ENCODE measurements around the gene HAND2.

HAND2 gene

DNA sequence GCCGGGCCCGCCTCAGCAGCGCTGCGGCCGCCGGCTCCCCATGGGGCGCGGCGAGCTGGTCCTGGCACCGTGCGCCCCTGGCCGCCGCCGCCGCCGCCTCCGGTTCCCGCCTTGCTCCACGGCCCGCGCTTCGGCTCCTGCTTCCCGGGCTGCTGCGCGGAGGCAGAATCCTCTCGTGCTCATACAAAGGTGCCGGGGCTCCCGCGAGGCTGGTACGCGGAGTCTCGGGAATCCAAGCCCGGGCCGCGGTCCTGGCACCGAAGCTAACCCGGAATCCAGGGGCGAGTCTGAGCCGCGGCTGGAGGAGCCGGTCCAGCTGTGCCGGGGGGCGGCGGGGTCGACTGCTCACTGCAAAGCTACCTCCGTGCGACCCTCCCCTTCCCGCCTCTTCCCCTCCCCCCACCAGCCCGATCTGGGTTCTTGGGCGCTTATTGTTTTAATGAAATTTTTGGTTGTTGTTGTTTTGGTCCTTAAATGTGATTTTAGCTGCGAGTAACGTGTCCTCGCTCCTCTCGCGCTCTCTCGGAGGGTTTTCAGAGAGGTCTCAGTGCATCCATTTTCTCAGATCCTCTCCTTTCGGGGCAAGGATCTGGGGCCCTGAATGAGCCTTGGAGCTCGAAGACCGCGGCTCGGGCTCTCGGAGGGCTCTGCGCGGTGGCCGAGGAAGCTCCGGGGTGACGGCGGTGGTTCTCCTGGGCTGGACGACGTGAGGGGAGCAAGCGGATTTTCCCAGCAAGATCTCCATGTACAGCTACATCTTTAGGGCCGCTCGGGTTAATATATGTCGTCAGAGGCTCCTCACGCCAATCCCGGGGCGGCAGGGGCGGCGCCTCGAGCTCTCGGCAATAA lies at the start of gene HAND2:
Gene HAND2, minus strand, starts transcription at position 753 of the 849 bp plus-strand sequence. CDS start 940 bp downstream, outside the sequence.
- DNase-seq (ENCODE audit: low spot score), result no peak

DNA sequence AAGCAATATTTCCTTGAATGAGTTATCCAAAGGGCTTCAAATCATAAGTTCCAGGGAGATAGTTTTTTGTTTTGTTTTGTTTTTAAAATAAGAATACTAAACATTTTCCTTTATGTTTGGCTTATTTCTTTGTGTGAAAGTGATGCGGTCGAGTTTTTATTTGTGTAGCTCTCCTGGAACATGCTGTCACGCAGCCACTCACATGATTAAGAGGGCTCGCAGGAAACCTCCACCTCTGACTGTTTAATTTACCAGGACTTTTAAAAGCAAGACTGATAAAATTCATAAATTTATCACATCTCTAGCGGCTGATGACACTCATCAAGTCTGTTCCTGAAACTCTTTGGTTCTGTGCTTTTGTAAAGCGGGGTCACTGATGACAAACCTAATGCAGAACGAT lies 48.9 kb upstream of the HAND2 start:
- no peak for DNase-seq (ENCODE audit: low spot score)

DNA sequence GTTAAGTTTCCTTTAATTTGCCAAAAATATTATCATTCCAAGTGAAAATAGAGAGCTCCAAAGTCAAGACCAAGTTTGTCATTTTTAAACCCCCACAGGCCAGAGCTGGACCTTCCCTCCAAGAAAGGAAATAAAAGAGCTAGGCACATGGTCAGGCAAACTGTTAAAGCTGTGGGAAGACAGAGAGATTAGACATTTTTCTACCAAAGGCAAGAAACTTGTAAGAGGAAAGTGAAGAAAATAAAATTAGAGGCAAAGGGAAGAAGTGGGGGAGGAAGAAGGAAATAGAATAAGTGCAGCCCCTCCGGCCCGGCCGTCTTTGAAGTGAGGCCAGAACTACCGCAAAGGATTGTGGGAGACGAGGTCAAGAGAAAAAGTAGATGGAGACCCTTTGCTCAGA lies 47.9 kb upstream of the HAND2 start:
- no peak for DNase-seq (ENCODE audit: low spot score)

DNA sequence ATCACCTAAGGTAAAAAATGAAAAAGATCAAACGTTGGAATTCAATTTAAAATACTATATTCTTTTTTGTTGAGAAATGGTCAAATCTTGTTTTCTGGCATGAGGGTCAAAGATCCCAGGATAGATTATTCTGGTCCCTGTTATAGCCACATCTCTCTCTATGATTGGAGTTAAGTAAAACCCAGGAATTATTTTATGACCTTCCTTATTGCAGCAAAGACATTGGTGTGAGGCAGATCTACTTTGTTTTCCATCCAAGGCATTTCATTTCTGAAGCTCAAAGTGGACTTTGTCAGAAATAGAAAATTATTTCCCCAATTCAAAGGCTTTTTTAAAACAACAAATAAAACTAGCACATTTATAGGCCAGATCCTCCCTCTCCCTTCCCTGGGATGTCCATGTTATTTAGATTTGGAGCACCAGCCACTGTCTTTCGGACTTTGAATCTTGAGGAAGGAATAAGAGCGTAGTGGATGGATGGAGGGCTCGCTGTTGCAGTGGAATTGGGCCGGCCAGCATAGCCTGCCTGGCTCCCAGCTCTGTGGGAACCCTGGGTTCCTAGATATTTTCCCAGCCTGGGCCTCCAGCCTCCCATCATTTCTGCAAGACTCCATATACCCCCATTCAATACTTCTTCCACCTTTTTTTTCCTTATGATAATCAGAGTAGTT lies 45.6 kb upstream of the HAND2 start:
- no peak for DNase-seq (ENCODE audit: low spot score)

DNA sequence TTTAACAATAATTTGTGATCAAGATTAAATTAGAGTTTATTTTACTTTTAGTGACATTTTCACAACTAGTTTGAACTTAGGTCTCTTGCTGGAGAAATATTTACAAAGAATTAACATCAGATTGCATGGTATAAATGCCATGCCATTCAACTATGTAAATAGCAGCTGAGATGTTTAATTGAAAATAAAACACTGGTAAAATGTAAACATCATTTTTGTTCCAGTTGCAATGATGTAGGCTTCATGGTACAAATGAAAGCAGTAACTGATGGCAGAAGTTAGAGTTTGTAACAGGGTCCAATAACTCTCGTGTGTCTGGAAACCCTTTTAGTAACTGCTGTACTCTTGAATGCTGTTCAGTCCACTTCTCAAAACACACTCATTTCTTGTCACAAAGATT lies 43.7 kb upstream of the HAND2 start:
- DNase-seq (ENCODE audit: low spot score), result no peak

DNA sequence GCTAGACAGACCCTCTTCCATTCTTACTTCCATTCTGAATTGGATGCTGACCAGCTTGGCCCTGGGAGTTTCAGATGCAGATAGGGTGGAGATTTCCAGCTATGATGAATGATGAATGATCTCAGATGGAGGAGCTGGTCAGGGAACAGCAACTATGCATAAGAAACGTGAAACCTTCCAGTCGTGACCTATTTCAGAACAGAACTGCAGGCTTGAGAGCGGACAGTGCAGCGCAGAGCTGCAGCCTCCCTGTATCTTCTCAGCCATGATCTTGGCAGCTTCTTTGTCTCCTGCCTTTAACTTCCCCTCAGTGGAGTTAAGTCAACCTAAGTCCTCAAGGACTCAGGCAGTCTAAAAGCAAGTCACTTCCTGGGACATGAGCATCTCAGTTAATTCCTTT lies 43.3 kb upstream of the HAND2 start:
- DNase-seq (ENCODE audit: low spot score), result no peak

DNA sequence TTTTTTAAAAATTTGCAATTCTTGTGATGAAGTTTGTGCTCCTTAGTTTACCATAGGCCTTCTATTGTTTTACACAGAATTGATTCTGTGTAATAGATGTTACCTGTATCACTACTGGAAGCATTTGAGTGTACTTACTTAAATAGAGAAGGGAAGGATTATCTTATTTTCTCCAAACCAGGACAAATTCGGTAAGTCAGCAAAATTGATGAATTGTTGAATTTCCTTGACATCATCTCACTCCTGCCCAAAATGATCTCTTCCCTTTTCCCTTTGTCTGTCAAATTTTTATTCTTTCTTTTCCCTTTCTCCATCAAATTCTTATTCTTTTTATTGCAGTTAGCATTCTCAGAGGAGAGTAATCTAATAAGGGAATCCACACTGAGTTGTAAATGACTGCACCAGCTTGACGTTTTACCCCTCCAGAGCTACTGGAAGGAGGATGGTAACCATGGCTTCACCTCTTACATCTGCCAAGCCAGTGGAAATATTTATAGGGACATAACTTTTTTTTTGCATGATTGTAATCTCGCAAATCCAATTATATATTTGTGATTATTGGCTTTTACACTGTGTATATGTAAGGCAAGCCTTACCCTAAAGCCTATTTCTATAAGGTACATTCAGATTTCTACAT lies 42.6 kb upstream of the HAND2 start:
- no peak for DNase-seq (ENCODE audit: low spot score)

DNA sequence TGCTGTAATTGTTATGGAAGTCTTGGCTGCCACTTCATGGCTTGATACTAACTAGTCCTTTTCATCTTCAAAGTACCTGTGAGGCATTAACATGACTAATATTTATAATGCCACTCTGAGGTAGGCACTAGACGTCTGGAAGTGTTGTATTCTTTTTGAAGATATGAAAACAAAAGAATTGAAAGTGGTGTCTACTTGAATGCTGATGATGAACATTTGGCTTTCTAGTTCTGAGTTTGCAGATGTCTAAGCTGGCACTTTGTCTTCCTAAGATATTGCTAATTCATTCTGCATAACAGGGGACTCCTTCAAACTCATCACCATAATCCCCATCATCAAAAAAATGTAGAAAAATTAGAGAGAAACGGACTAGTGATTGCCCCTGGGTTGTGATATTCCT lies 41.6 kb upstream of the HAND2 start:
- no peak for DNase-seq (ENCODE audit: low spot score)

DNA sequence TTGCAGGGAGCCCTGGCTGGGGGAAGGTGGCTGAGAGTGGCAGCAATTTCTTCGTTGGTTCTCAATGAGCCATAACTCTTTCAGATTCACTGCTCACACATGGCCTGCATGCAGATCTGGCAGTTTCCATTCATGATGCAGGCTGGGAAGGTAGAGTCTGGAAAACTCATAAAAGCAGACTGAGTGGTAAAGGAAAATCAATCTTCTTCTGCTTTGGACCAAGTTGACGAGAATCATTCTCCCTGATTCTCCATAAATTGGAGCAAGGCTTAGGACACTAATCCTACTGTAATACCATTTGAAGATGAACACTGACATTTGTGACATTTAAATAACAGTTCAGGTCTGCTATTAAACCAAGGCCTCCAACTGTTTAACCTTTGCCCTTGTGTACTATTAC lies 35.3 kb upstream of the HAND2 start:
- no peak for DNase-seq (ENCODE audit: low spot score)

DNA sequence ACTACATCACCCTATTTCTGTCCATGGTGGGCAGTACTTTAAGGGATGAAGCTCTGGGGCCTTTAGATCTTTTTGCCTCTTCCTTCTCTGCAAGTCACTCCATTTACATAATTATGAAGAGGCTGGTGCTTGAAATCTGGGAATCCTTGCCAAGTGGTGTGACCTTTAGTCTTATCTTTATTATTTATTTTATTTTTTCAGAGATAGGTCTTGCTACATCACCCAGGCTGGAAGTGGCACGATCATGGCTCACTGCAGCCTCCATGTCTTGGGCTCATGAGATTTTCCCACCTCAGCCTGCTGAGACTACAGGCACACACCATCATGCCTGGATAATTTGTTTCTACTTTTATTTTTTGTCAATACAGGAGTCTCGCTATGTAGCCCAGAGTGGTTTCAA lies 34.4 kb upstream of the HAND2 start:
- no peak for DNase-seq (ENCODE audit: low spot score)

DNA sequence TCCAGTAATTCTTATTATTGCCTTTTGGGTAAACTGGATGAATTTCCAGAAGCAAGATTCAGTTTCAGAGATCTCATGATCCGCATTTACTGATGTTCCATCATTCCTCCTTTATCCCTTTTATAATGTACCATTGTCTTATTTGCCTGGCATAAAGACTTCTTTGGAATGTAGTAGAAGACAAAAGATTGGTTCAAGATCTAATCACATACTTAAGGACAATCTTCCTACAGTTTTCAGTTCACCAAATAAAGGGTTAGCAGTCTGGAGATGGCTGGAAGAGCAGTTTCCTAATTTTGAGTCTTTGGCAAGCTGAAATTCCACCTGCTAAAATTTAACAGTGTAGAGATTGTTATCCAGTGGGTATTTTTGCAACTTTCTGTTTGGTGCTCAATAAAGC lies 30.9 kb upstream of the HAND2 start:
- DNase-seq (ENCODE audit: low spot score), result no peak

DNA sequence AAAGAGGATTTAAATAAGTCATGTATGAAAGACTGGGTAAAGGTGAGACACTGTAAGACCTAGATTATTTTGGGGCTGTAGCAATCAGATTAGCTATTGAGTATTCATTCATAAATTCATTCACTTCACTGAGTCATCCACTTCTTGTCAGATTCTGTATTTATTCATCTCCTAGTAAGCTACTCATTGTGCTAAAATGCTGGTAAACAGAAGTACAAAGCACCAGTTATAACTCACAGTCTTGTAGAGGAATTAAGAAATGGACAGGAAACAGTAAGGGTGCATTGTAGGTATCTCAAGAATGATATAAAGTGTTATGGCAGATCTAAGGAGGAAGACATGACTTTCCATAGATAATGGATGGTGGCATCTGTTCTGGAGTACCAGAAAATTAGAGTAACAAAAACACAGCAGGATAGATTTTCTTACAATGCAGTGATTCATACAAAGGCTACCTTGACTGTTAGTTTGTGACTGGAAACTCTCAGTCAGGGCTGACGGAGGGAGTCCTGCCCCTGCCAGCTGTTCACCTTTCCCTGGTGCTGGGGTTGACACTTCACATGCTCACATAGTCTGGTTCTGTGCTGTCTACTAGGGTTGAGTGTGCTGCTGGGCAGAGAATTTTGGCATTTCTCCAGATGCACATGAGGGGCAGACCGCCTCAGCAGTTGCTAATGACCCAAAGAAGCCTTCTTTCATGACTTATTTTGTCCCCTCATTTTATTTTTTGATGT lies 26.5 kb upstream of the HAND2 start:
- DNase-seq (ENCODE audit: low spot score), result no peak

DNA sequence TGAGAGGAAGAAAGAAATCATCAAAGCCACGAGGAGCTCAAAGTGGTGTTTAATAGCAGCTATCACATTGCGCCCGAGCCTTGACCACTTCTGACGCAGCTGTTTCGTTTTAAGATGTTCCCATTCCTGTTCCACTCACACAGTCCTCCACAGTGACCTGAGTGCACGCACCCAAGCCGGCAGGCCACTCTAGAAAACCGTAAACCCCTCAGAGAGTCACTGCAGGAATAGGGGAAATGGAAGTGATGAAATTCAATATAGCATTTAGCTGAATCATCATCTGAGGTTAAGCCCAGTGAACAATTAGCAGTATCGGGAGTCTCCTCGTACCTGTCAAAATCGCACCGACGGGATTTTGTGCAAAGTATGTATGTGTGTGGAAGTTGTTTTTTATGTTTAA lies 17.9 kb upstream of the HAND2 start:
- DNase-seq (ENCODE audit: low spot score), result no peak

DNA sequence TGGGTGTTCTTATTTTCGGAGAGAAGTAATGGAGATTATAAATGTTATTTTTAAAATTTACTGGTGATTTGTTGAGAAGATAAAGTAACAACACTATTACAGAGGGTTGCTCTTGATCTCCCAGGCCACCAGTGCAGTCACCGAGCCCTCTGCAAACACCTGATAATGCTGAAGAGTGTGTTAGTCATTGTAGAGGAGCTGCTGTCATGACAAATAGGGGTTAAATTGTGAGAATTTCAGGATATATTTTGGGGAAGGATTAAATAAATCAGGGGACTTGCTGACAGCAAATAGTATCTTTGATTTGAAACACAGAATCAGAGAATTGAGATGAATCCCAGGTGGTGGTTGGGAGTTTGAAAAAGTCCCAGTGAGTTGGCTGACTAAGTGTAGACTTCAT lies 16.7 kb upstream of the HAND2 start:
- DNase-seq (ENCODE audit: low spot score), result no peak

DNA sequence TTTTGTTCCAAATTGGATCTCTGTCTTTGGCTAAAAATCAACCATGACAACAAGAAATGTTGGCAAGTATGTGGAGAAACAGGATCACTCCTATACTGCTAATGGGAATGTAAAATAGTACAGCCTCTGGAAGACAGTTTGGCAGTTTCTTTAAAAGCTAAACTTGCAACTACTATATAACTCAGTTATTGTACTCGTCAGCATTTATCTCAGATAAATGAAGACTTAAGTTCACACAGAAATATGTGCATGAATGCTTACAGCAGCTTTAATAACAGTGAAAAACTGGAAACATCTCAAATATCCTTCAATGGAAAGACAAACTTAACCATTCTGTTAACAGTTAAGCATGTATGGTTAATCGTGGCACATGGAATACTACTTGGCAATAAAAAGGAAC lies 15.4 kb upstream of the HAND2 start:
- DNase-seq (ENCODE audit: low spot score), result no peak

DNA sequence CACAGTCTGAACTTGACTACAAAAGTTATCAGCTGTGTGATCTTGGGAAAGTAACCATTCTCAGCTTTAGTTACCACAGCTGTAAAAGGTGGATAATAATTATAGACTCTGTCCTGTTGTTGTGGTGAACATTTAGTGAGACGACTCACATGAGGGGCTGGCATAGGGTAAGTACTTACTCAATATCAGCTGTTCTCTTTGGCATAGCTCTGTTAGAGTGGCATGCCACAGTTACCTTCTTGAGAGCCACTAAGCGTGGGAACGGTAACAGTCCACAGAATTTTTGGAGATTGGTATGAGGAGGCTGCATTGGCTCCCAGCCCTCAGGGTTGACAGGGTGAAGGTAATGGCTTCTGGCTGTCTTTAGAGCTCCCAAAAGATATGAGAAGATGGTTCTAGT lies 13.2 kb upstream of the HAND2 start:
- no peak for DNase-seq (ENCODE audit: low spot score)

DNA sequence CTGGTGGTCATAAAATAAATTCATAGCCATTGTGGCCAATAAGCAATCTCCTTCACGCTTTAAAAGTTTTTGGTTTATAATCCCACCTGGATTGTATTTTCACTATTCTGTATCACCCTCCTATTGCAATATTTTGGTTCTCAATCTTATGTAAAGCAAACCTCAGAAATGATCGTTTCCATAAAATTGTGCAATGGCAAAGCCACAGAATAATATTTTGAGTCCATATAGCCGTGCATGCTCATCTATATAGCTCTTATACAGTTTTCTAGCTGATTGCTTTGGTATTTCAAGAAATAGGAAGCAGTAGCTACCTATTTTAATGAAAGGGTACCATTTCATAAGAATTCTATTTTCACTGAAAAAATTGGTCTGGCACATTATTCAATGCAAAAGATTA lies 10.0 kb upstream of the HAND2 start:
- no peak for DNase-seq (ENCODE audit: low spot score)

DNA sequence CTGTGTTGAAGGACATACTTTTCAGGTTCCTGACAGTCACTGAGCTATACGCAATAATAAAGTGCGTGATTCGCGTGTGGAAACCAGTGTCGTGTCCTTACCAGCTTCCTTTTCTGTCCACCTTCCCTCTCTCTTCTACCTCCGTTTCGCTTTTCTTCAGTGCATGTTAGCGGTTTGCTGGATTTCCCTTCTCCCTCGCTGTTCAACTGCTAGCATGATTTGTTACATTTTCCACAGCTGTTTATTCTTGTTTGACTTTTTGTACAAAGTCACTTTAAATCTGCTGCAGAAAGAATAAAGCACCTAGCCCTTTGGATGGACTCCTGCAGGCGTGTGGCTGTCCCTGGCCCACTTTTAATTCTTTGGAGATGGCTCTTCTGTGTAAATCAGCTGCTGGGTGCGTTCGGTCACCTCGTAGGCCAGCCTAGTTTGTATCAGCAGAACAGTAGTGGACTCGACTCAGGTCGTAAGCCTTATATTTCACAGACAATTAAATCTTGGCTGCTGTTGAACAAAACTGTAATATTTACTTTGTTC lies 8.9 kb upstream of the HAND2 start:
- DNase-seq (ENCODE audit: low spot score), result no peak

DNA sequence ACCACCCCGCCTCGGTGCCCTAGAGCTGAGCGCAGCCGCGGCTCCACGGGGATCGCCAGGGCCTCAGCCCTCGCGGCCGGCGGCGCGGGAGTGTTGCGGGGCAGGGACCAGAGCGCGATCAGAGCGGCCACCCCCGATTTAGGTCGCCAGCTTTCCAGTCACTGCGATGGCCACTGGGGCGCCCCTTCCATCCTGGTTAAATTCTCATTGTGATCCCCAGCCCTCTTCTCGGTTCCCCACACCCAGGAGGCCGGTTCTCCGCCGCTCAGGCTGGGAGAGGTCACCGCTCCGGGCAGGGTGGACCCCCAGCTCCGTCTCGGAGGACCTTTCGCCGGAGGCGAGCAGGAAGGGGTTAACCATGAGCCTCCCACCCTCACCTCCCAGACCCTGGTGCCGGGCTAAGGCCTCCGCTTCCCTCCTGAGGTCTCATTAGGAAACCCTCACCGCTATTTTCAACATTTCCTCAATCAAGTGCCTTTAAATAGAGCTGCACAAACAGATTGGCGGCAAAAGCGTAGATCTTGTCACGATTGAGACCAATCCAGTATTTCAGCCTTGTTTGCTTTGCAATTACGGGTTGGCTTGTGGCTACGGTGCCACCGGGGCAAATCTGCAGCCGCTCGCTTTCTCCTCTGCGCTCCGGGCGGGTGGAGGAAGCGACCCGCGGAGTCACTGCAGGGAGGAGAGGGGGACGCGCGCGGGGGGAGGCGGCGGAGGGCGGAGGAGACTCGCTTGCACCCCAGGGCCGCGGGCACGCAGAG lies 8.3 kb upstream of the HAND2 start:
- no peak for DNase-seq (ENCODE audit: low spot score)

DNA sequence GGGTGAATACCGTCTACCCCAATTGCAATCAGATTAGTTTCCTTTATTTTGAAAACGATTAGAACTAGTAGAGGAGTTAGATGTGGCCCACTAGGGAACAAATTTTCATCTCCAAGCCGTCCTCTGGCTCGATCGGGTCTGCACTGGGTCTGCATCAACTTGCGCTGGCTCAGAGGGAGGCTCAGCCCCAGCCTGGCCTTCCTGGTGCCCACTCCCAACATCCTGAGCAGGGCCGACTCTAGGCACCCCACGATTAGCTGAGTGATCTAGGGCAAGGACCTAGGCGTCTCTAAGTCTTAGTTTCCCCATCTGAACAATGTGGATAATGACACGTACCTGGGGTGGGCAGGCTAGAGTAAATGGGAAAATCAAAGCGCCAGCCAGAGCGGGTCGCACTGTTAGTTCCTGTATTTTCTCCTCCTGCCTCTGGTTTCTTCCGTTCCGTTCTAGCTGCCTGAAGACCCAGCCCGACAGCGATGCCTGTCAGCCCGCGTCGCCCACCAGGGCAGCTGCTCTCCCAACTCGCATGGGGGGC lies 7.7 kb upstream of the HAND2 start:
- no peak for DNase-seq (ENCODE audit: low spot score)

DNA sequence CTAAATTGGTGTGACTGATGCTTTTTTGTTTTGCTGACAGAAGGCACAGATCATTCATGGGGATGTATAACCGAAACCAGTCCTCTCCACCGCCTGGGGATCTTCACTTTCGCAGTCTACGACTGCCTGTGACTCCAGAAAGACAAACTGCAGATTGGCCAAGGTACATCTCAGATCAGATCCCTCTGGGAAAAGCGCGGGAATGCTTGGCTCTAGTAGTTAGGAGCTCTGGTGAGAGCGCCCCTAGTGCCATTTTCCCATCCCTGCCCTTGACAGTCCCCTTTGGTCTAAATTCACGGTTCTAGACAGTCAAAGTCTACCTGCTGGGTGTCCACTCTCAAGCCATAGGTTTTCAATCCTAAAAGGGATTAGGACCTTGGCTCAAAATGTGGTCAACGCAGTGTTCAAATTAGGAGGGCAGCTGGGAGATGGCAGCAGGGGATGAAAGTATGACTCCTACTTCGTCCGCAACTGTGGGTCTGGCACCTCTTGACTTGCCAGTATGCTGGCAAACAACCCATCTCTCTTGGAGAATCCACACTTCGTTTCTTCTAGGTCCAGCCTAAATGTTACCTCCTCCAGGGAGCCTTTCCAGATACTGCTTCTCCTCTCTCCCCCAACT lies 6.9 kb upstream of the HAND2 start:
- DNase-seq (ENCODE audit: low spot score), result no peak

Data from Ammon's horn (tissue), 1 donor.